BJ (cell line): ENCODE results near the gene CEPT1. TPM values are rescaled to one million over a fixed set of nuclear protein-coding genes. Genes with fewer than 3 reads are reported as not detected.
A peak's percentile ranks its signal among the peaks of the same experiment; 100 is the strongest.

Experiments
- CTCF ChIA-PET: fragments of 350-600 bp; formaldehyde crosslinking; extraction: SDS; loops from one replicate; lab custom pipeline; 2021; ENCODE audit warnings: antibody characterized with exemption, inconsistent platforms; lab: Yijun Ruan, JAX
- POLR2A ChIA-PET: fragments of 300-600 bp; sonication (Branson Sonifier 250); formaldehyde crosslinking; extraction: SDS; loops from one replicate; lab custom pipeline; 2021; ENCODE audit warnings: antibody characterized with exemption; lab: Charles Lee
- DNase-seq: peaks from one replicate; pipeline ENCODE4 v3.0.0-alpha.2; 2011; ENCODE audit warnings: low read depth
- H3K27me3 ChIP-seq: 2 replicates; pipeline ENCODE4 v1.6.0; 2011; ENCODE audit warnings: low read length; ENCODE audit not compliant: control insufficient read depth, insufficient read depth
- H3K36me3 ChIP-seq: 2 replicates; pipeline ENCODE4 v1.5.1; 2011; ENCODE audit warnings: low read length; ENCODE audit not compliant: control insufficient read depth, insufficient read depth
- H3K4me3 ChIP-seq: 2 replicates; pipeline ENCODE4 v1.5.1; 2011; ENCODE audit warnings: low read depth, mild to moderate bottlenecking, control low read depth, low read length
- polyA plus RNA-seq: library from polyadenylated mRNA; depleted of rRNA; stranded (reverse); fragments of >200 nt; gene quantifications from 2 replicates; pipeline ENCODE4 v1.2.3, GENCODE V29; 2011
- TF ChIP-seq, protein P1 (sequence below): IDR thresholded peaks from 2 replicates; pipeline ENCODE4 v1.5.1; 2011; ENCODE audit warnings: low read depth, mild to moderate bottlenecking, control low read depth, inconsistent platforms, low read length, moderate library complexity; ENCODE audit not compliant: insufficient read depth

CEPT1 gene
- polyA plus RNA-seq, 1 experiment = 15.5 TPM

- H3K4me3 ChIP-seq = no peak overlapping the region
- H3K36me3 ChIP-seq = no peaks in the 10 kb centered on the region
- TF ChIP-seq, protein P1, sequence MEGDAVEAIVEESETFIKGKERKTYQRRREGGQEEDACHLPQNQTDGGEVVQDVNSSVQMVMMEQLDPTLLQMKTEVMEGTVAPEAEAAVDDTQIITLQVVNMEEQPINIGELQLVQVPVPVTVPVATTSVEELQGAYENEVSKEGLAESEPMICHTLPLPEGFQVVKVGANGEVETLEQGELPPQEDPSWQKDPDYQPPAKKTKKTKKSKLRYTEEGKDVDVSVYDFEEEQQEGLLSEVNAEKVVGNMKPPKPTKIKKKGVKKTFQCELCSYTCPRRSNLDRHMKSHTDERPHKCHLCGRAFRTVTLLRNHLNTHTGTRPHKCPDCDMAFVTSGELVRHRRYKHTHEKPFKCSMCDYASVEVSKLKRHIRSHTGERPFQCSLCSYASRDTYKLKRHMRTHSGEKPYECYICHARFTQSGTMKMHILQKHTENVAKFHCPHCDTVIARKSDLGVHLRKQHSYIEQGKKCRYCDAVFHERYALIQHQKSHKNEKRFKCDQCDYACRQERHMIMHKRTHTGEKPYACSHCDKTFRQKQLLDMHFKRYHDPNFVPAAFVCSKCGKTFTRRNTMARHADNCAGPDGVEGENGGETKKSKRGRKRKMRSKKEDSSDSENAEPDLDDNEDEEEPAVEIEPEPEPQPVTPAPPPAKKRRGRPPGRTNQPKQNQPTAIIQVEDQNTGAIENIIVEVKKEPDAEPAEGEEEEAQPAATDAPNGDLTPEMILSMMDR = peak; percentile 87
- ChIA-PET POLR2A (no interaction called here), CTCF (interaction anchor here (0.6 to 2.8 kb wide), 19 partner anchors 10 to 193 kb away, joined by 3 to 31 read pairs (median 3); no protein-coding TSS in a partner anchor)
- no peak for DNase-seq
- H3K27me3 ChIP-seq = no peaks in the 10 kb centered on the region
Observed at GRCh38 chr1:111222308-111223125, 82.5 kb downstream of the CEPT1 start.

DNA sequence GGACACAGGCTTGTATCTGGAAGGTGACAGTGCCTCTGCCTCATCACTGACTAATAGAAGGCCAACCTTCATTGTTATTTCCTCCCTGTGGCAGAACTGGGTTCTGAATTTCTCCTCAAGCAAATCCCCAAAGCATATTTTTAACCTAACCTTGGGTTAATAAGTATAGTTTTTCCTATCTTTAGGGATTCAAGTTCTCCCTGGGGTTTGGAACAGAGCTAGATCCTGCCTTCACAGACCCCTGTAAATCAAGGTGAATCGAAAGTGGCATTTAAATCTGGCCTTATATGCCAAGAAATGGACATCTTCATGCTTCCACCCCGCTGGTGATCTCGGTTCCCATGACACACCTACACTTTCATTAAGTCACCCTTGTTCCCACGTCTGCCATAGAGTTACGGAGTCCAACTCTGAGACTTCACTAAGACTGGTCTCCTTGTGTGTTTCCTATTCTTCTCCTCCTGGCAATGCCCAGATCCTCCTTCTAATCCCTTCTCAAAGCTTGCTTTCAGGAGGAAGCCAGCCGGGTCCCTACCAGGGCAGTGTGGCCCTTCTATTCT lies 83.2 kb downstream of the CEPT1 start:
- DNase-seq = no peak

GRCh38 chr1:111225091-111225490 lies 85.1 kb downstream of the CEPT1 start:
- Histone ChIP-seq H3K27me3 (no peaks in the 10 kb centered on the region), H3K4me3 (no peak overlapping the region), H3K36me3 (no peaks in the 10 kb centered on the region)
- TF ChIP-seq, protein P1 = no peak
- POLR2A ChIA-PET = no interaction called here
- no peak for DNase-seq
- CTCF ChIA-PET = interaction anchor here (1.0 to 1.4 kb wide), 3 partner anchors 34 to 175 kb away, joined by 3 to 5 read pairs (median 4); no protein-coding TSS in a partner anchor

More for the DNA sequence above, 83.2 kb downstream of the CEPT1 start:
- POLR2A ChIA-PET = no interaction called here
- H3K36me3 ChIP-seq = no peaks in the 10 kb centered on the region
- CTCF ChIA-PET = interaction anchor here (0.7 to 2.8 kb wide), 22 partner anchors 9 to 193 kb away, joined by 3 to 31 read pairs (median 3); no protein-coding TSS in a partner anchor
- H3K4me3 ChIP-seq = no peak overlapping the region
- no peaks in the 10 kb centered on the region for H3K27me3 ChIP-seq
- TF ChIP-seq, protein P1 = no peak

DNA sequence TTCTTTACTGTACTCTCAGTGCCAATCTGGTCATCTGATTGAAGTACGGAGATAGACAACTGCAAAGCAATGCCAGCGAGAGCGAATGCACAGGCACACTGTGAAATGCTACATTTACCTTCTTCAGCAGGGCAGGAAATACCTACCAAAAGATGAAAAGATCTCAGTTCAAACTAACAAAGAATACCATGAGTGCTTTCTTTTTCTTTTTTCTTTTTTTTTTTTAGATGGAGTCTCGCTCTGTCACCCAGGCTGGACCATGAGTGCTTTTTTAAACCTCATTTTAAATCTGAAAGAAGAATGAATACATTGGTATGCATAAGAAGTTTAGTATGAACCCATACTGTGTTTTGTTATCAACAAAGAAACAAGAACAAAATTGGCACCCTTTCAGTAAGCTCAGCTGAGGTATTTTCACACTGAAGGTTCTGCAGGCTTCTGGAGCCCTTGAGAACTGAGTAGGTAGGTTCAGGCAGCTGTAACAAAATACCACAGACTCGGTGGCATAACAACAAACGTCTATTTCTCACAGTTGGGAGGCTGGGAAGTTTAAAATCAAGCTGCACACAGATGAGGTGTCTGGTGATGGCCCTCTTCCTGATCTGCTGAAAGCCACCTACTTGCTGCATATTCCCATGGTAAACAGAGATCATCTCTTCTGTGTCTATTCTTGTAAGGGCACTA lies 85.8 kb downstream of the CEPT1 start:
- no peak for DNase-seq
- POLR2A ChIA-PET = no interaction called here
- TF ChIP-seq, protein P1 = no peak
- H3K4me3 ChIP-seq = no peak overlapping the region
- H3K36me3 ChIP-seq = no peaks in the 10 kb centered on the region
- CTCF ChIA-PET = interaction anchor here (1.0 to 1.4 kb wide), 4 partner anchors 35 to 176 kb away, joined by 3 to 5 read pairs (median 4); no protein-coding TSS in a partner anchor
- no peaks in the 10 kb centered on the region for H3K27me3 ChIP-seq
